ENCODE measurements around the gene KCND3. TPM values are rescaled to one million over a fixed set of nuclear protein-coding genes. Genes with fewer than 3 reads are reported as not detected.

The KCND3 gene
- total RNA-seq, 1 donor from 2014 or later = 0.06 TPM

DNA sequence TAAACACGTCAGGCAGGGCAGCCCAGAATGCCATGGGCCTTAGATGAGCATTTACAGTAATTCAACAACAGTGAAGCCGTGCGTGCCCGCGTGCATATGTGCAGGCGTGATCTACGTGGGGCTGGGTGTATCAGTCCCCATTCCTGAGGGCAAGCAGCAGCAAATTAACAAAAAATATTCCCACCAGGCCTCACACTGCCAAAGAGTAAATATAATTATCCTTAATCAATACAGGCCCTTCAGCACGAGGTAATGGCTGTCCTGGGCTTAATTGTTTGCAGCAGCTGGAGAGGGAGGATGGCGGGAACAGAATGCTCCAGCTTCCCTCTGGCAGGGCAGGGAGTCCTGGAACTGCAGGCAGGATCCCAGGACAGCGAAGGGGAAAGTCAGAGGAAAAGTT lies 142.0 kb downstream of the KCND3 start:
- H3K36me3 ChIP-seq = no peaks in the 10 kb centered on the region
- H3F3A ChIP-seq (ENCODE audit: low read depth) = no peaks in the 10 kb centered on the region
- TF ChIP-seq, protein P1, sequence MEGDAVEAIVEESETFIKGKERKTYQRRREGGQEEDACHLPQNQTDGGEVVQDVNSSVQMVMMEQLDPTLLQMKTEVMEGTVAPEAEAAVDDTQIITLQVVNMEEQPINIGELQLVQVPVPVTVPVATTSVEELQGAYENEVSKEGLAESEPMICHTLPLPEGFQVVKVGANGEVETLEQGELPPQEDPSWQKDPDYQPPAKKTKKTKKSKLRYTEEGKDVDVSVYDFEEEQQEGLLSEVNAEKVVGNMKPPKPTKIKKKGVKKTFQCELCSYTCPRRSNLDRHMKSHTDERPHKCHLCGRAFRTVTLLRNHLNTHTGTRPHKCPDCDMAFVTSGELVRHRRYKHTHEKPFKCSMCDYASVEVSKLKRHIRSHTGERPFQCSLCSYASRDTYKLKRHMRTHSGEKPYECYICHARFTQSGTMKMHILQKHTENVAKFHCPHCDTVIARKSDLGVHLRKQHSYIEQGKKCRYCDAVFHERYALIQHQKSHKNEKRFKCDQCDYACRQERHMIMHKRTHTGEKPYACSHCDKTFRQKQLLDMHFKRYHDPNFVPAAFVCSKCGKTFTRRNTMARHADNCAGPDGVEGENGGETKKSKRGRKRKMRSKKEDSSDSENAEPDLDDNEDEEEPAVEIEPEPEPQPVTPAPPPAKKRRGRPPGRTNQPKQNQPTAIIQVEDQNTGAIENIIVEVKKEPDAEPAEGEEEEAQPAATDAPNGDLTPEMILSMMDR (IDR thresholded peaks at IDR 0.05) = no peak
- no peak for TF ChIP-seq EZH2phosphoT487 (IDR thresholded peaks at IDR 0.05)
- TF ChIP-seq EZH2 (IDR thresholded peaks at IDR 0.05) = no peak
- no peak overlapping the region for H3K4me3 ChIP-seq
- H3K9ac ChIP-seq = no peak overlapping the region
- no peaks in the 10 kb centered on the region for H4K20me1 ChIP-seq (ENCODE audit: low read depth)
- Mint-ChIP-seq H3K27ac (no peak overlapping the region), H3K27me3 (ENCODE audit: insufficient read depth, low read depth) (peaks cover 22% of the 10 kb centered on the region), H3K4me1 (peaks cover 4% of the 10 kb centered on the region), H3K36me3 (no peaks in the 10 kb centered on the region), H3K9me3 (no peaks in the 10 kb centered on the region), H3K4me3 (no peak overlapping the region)
- H3K9me3 ChIP-seq (ENCODE audit: low read depth) = no peaks in the 10 kb centered on the region
- H3K27me3 ChIP-seq = no peaks in the 10 kb centered on the region
- H3K4me2 ChIP-seq = no peak overlapping the region
- H2AFZ ChIP-seq (replicated peaks) = no peak overlapping the region
- DNase-seq (ENCODE audit: low spot score) = no peak
- H3K27ac ChIP-seq = no peak overlapping the region
- H3K79me2 ChIP-seq (ENCODE audit: low read depth) = no peaks in the 10 kb centered on the region
- H3K4me1 ChIP-seq = peaks cover 10% of the 10 kb centered on the region

DNA sequence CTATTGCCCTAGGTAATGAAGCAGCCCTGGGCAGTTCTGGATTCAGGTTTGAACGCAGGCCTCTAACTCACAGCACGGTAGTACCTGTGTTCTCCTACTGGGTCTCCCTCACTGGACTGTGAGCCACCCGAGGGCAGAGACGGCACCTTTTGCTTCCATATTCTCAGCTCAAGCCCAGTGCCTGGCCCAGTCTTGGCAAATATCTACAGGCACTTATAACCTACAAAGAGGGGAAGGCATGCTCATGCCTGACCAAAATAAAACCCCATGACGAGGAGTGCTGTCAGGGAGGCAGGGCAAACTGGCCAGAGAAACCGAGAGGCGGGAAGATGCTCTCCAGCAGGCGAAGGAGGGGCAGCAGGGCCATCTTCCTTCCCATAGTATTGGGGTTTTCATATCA lies 142.6 kb downstream of the KCND3 start:
- no peaks in the 10 kb centered on the region for H3K36me3 ChIP-seq
- no peaks in the 10 kb centered on the region for H3K79me2 ChIP-seq (ENCODE audit: low read depth)
- peaks cover 19% of the 10 kb centered on the region for H3K27me3 Mint-ChIP-seq (ENCODE audit: insufficient read depth, low read depth)
- H3K4me1 Mint-ChIP-seq = peaks cover under 1% of the 10 kb centered on the region
- TF ChIP-seq EZH2phosphoT487 (IDR thresholded peaks at IDR 0.05) (no peak), EZH2 (IDR thresholded peaks at IDR 0.05) (no peak)
- TF ChIP-seq, protein P1 (IDR thresholded peaks at IDR 0.05) = no peak
- H3K4me2 ChIP-seq = no peak overlapping the region
- H3K27ac Mint-ChIP-seq = no peak overlapping the region
- no peak overlapping the region for H3K4me3 Mint-ChIP-seq
- H3K9me3 Mint-ChIP-seq = no peaks in the 10 kb centered on the region
- H3K4me3 ChIP-seq = no peak overlapping the region
- no peaks in the 10 kb centered on the region for H3K27me3 ChIP-seq
- H4K20me1 ChIP-seq (ENCODE audit: low read depth) = no peaks in the 10 kb centered on the region
- H3F3A ChIP-seq (ENCODE audit: low read depth) = no peaks in the 10 kb centered on the region
- no peak for DNase-seq (ENCODE audit: low spot score)
- H3K4me1 ChIP-seq = peaks cover 5% of the 10 kb centered on the region
- H3K36me3 Mint-ChIP-seq = no peaks in the 10 kb centered on the region
- H2AFZ ChIP-seq (replicated peaks) = no peak overlapping the region
- H3K9ac ChIP-seq = no peak overlapping the region
- no peak overlapping the region for H3K27ac ChIP-seq
- no peaks in the 10 kb centered on the region for H3K9me3 ChIP-seq (ENCODE audit: low read depth)

DNA sequence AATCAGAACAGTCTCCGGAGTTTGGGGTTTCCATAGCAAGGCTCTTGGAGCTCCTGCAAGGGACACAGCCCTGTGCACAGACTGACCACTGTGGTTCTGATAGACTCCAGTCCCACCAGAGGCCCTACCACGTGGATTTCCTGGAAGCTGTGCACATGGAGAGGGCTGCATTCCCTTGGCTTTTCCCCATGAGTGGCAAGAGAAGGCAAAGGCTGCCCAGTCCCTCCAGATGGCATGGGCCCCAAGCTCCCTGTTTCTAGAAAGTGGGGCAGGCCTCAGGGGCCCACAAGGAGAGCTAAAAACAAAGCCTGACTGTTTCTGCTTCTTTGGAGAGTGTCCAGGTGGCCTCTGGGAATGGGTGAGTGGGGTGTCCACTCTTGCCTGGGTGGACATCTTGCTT lies 146.3 kb downstream of the KCND3 start:
- Mint-ChIP-seq H3K9me3 (no peaks in the 10 kb centered on the region), H3K27ac (no peak overlapping the region), H3K4me1 (no peaks in the 10 kb centered on the region), H3K27me3 (ENCODE audit: insufficient read depth, low read depth) (peaks cover 13% of the 10 kb centered on the region), H3K36me3 (no peaks in the 10 kb centered on the region), H3K4me3 (no peak overlapping the region)
- H3K79me2 ChIP-seq (ENCODE audit: low read depth) = no peaks in the 10 kb centered on the region
- no peak overlapping the region for H3K4me3 ChIP-seq
- H3K27ac ChIP-seq = no peak overlapping the region
- TF ChIP-seq EZH2phosphoT487 (IDR thresholded peaks at IDR 0.05) (no peak), EZH2 (IDR thresholded peaks at IDR 0.05) (no peak)
- TF ChIP-seq, protein P1 (IDR thresholded peaks at IDR 0.05) = no peak
- H3K4me2 ChIP-seq = no peak overlapping the region
- no peak overlapping the region for H2AFZ ChIP-seq (replicated peaks)
- H3K9me3 ChIP-seq (ENCODE audit: low read depth) = no peaks in the 10 kb centered on the region
- H3F3A ChIP-seq (ENCODE audit: low read depth) = no peaks in the 10 kb centered on the region
- H3K9ac ChIP-seq = no peak overlapping the region
- no peaks in the 10 kb centered on the region for H4K20me1 ChIP-seq (ENCODE audit: low read depth)
- no peaks in the 10 kb centered on the region for H3K4me1 ChIP-seq
- H3K36me3 ChIP-seq = no peaks in the 10 kb centered on the region
- H3K27me3 ChIP-seq = no peaks in the 10 kb centered on the region
- DNase-seq (ENCODE audit: low spot score) = no peak

All from neural progenitor cell (in vitro differentiated cells).